ENCODE measurements around the gene STUB1. TPM values are rescaled to one million over a fixed set of nuclear protein-coding genes. Genes with fewer than 3 reads are reported as not detected.

Gene STUB1
- total RNA-seq, 2 donors from 2014 or later = 86.6 to 105 TPM

DNA sequence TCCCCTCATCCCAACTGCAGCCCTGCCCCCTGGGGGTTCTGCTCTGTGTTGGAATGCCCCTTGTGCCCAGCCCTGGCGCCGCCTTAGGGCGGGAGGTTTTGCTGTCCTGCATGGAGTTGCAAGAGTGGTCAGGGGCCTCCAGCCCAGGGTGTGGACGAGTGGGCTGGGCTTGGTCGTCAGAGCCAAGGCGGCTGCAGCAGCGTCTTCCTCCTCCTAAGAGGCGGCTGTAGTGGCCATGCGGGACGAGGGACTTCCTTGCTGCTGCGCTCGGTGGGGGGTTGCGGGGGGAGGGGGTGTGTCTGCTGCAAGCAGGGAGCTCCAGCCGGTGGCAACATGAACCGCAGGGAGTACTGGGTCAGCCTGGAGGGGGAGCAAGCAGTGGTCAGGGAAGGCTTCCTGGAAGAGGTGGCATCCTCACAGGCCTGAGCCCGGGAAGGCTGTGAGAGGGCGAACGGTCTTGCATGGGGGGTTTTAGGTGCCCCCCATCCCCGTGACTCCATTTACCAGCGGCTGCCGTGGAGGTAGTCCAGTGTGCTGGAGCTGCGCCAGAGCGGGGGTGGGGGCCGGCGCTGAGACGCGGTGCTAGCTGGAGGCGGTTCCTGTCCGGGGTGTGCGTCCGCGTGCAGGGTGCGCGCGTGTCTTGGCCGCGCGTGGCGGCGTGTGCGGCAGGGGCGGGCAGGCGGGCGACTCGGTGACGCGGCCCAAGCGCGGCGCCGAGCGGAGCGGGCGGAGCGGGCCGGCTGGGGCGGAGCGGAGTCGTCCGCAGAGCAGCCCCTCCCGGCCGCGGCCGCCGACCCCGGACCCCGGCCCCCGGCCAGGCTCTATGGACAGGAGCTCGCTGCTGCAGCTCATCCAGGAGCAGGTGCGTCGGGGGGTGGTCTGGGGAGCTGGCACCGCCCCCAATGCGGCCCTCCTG lies 5.0 kb upstream of the STUB1 start, which contains the start of gene RHBDL1:
TSS of gene RHBDL1 (plus strand) at position 704 of the 916 bp plus-strand sequence. CDS start at position 824, 120 bp downstream.
- ATAC-seq (peak; percentile 13), DNase-seq (peak in 1 of 2 donors; percentile 63)
- intact Hi-C loops (cut with DNase I, micrococcal nuclease) = no loop called here

DNA sequence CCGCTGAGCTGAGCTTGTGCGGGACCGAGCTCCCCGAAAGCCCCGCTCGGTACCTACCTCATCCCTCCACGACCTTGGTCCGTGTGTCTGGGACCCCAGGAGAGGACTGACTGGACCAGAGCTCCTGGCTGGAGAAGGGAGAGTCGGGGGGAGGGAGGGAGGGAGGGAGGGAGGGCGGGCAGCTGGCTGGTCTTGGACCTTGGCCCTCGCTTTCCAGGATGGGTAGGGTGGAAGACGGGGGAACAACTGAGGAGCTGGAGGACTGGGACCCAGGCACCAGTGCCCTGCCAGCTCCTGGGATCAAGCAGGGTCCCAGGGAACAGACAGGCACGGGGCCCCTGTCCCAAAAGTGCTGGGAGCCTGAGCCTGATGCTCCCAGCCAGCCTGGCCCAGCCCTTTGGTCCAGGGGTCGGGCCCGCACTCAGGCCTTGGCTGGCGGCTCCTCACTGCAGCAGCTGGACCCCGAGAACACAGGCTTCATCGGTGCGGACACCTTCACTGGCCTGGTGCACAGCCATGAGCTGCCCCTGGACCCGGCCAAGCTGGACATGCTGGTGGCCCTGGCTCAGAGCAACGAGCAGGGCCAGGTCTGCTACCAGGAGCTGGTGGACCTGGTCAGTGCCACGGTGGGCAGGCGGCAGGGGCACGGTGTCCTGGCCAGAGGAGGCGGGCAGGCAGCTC lies 4.2 kb upstream of the STUB1 start:
- intact Hi-C loops (cut with DNase I, micrococcal nuclease) = no loop called here
- DNase-seq (no peak), ATAC-seq (peak; percentile 17)

DNA sequence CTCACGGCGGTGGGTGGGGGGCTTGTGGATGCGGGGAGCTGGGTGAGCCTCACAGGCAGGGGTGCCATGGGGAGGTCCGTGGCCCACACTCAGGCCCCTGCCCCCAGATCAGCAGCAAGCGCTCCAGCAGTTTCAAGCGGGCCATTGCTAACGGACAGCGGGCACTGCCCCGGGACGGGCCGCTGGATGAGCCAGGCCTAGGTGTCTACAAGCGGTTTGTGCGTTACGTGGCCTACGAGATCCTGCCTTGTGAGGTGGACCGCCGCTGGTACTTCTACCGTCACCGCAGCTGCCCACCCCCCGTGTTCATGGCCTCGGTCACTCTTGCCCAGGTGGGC lies 3.7 kb upstream of the STUB1 start:
- ATAC-seq (no peak), DNase-seq (no peak)
- intact Hi-C loops (cut with DNase I, micrococcal nuclease) = no loop called here

DNA sequence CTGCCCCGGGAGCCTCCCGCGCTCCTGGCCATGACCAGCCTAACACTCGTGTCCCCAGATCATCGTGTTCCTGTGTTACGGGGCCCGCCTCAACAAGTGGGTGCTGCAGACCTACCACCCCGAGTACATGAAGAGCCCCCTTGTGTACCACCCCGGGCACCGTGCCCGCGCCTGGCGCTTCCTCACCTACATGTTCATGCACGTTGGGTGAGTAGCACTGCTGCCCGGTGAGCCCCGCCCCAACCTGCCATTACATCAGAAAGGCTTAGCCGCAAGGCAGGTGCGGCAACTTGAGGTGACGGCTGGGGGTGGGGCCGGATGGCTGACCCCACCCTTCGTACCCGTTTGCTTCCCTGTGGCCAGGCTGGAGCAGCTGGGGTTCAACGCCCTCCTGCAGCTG lies 3.3 kb upstream of the STUB1 start:
- DNase-seq (peak; percentile 92 to 94), ATAC-seq (peak; percentile 65)
- intact Hi-C loops (cut with DNase I, micrococcal nuclease) = no loop called here

DNA sequence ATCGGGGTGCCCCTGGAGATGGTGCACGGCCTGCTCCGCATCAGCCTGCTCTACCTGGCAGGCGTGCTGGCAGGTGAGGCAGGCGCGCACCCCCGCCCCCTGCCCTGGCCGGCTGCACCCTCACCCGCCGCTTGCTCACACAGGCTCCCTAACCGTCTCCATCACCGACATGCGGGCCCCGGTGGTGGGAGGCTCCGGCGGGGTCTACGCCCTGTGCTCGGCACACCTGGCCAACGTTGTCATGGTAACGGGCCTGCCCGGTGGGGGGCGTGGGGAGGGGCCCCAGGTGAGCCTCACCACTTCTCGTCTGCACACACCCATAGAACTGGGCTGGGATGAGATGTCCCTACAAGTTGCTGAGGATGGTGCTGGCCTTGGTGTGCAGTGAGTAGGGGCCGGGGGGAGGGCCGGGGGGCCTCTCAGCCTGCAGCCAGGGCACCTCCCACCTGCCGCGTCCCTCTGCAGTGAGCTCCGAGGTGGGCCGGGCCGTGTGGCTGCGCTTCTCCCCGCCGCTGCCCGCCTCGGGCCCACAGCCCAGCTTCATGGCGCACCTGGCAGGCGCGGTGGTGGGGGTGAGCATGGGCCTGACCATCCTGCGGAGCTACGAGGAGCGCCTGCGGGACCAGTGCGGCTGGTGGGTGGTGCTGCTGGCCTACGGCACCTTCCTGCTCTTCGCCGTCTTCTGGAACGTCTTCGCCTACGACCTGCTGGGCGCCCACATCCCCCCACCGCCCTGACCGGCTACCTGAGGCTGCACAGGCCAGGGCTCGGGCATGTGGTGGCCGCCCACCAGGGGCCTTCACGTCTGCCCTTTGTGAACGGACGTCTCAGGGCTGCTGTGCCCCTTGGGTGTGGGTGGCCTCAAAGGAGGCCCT lies 2.7 kb upstream of the STUB1 start:
- ATAC-seq (no peak), DNase-seq (no peak)
- intact Hi-C loops (cut with DNase I, micrococcal nuclease) = no loop called here

DNA sequence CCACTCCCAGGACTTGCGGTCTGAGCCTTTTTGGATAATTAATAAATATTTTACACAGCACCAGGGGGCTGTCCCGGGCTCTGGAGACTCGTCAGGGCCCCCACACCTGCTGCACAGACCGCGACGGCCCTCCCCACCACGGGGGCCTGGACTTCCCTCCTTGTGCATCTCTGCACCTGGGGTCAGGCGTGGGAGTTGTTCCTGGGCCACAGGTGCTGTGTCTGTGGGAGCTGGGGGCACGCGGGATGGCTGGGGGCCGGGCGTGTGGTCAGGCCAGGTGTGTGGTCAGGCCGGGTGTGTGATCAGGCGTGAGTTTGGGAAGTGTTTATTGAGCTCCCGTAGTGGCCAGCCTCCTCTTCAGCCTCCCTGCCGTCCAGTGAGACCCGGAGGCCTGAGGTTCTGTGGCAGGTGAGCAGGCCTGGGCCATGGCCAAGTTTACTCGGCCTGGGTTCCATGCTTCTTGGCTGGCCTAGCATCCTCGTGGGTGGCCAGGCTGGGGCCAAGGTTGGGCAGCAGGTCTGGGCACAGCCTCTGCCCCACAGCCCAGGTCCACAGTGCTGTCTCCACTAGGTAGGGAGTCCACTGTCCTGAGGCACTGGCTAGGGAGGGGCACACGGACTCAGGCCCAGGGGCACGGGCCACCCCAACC lies 1.9 kb upstream of the STUB1 start:
- no peak for DNase-seq
- no peak for ATAC-seq
- intact Hi-C loops (cut with DNase I, micrococcal nuclease) = no loop called here

DNA sequence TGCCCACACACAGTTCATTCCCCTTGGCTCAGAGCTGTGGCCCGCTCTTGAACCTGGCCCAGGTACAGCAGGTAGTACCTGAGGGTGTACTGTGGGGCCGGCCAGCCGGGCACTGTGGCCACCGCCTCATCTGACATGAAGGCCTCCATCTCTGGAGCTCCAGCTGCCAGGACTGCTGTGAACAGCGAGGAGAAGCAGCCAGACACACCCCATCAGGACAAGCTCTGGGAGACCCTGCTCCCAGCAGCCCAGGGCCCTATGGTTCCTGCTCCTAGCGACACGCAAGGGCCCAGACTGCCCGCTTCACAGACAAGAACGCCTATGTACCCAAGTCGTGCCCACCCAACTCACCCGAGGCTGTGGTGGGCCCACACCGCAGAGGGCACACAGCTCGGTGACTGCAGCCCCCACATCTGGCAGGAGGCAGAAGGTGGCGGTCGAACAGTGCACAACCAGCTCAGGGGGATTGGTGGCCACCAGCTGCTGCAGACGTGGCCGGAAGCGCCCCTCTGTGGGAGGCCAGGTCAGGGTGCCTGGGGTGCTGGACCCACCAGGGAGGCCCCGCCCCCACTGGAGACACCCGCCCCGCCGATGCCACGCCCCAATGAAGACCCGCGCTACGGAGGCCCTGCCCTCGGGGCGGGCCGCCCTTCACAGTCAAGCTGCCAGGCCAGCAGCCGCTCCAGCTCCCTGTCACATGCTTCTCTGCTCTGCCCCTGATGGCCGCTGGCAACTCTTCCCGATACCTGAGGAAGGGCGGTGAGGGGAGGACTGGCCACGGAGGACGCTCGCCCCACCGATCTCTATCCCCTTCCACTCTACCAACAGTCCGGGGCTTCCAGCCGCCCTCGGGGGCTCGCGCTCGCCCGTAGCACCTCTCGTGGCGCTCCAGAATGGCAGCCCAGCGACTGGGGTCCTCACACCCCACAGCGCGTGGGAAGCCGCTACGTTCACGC lies 1.1 kb upstream of the STUB1 start:
- peak; percentile 77 to 87 for DNase-seq
- ATAC-seq = peak; percentile 22
- intact Hi-C loops (cut with DNase I, micrococcal nuclease) = no loop called here

DNA sequence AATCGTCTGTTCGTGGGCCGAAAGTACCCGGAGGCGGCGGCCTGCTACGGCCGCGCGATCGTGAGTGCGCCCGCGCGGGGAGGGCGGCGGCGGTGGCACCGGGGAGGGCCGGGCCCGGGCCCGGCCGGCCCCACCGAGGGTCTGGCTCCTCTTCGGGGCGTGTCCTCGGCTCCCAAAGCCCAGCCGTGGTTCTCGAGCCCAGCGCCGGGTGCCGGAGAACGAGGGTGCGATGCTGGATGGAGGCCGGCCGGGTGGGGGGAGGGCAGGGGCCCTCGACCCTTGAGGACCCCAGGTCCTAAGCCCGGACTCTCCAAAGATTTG lies 375 bp downstream of the STUB1 start:
- ATAC-seq = no peak
- intact Hi-C loops (cut with DNase I, micrococcal nuclease) = no loop called here
- no peak for DNase-seq

DNA sequence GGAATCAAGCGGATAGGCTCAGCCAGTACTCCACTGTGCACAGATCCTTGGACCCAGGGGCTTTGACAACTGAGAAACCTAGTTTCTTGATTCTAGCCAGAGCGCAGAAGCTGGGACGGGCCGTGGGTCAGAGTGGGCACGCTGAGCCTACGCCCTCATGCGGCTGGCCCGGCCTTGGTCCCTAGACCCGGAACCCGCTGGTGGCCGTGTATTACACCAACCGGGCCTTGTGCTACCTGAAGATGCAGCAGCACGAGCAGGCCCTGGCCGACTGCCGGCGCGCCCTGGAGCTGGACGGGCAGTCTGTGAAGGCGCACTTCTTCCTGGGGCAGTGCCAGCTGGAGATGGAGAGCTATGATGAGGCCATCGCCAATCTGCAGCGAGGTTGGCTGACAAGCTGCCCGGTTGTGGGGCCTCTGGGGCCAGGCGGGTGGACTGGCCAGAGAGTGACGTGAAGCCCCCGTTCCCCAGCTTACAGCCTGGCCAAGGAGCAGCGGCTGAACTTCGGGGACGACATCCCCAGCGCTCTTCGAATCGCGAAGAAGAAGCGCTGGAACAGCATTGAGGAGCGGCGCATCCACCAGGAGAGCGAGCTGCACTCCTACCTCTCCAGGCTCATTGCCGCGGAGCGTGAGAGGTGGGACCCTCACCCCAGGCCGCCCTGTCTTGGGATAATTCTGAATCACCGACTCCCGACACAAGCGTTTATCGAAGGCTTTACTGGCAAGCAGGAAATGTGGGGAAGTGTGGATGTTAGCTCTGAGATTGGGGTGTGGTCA lies 946 bp downstream of the STUB1 start:
- peak in 1 of 2 donors; percentile 65 for DNase-seq
- intact Hi-C loops (cut with DNase I, micrococcal nuclease) = no loop called here

DNA sequence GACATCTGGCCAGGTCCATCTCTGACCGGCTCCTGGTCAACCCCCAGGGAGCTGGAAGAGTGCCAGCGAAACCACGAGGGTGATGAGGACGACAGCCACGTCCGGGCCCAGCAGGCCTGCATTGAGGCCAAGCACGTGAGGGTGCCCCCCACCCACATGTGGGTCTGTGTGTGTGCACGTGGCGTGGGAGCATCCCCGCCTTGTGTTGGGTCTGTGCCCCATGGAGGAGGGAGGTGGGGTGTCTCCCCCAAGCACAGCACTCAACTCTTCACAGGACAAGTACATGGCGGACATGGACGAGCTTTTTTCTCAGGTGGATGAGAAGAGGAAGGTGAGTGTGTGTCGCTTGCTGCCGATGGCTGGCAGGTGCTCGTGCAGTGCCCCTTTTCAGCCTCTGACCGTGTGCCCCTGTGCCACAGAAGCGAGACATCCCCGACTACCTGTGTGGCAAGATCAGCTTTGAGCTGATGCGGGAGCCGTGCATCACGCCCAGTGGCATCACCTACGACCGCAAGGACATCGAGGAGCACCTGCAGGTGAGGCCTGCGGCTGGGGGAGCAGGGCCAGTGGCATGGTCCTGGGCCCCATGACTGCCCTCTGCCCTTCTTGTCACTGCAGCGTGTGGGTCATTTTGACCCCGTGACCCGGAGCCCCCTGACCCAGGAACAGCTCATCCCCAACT lies 1.7 kb downstream of the STUB1 start:
- intact Hi-C loops (cut with DNase I, micrococcal nuclease) = no loop called here
- DNase-seq = no peak
- no peak for ATAC-seq

More for the DNA sequence above, 946 bp downstream of the STUB1 start:
- ATAC-seq = no peak

DNA sequence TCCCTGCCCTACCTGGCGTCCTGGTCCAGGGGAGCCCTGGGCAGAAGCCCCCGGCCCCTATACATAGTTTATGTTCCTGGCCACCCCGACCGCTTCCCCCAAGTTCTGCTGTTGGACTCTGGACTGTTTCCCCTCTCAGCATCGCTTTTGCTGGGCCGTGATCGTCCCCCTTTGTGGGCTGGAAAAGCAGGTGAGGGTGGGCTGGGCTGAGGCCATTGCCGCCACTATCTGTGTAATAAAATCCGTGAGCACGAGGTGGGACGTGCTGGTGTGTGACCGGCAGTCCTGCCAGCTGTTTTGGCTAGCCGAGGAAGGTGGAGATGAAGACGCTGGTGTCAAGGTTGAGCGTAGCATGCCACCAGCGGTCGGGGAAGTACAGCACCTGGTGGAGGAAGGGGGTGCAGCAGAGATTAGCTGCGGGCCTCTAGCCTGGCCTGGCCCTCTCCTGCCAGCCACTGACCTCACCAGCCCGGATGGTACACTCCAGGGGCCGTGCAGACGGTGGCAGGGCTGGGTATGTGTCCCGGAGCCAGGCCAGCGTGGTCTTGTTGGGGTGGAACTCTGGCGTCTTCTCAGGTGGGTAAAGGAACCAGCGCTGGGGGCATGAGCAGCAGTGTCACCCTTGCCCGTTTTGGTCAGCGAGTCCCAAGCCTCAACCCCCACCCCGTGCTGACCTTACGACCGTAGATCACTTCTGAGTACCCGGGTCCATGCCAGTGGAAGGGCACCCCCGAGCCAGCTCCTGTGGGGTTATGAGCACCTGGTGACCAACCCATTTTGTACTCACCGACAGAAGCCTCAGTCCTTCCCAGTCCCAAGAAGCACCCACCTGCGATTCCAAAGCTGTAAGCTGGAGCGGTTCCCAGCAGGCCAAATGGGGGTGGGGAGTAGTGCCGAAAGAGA lies 2.5 kb downstream of the STUB1 start:
- intact Hi-C loops (cut with DNase I, micrococcal nuclease) = no loop called here
- no peak for ATAC-seq

DNA sequence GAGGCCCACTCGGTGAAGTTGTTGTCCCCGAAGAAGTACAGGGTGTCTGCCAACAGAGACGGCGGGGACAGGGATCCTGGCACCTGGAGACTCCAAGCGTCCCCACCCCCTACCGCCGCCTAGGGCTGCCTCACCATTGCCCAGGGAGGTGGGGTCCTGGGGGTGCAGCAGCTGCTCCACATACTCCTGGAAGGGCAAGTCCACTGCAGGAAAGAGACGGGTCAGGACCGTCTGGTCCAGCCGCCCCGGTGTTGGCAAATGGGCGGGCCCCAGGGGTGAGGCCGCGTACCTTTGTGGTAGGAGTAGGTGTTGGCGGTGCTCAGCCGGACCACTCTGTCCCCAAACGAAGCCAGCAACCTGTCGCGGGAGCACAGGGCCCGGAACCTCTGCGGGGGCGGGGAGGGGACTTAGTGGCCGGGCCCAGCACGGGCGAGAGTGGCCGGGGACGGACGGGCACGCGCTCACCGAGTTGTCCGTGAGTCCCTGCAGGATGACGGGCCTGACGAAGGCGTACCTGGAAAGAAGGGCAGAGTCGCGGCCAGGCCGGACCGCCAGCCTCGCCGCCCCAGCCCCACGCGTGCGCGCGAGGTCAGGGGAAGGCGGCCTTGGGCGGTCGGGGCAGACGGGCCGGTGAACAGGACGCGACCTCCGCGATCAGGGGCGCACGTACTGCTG lies 3.3 kb downstream of the STUB1 start:
- DNase-seq = no peak
- no peak for ATAC-seq
- intact Hi-C loops (cut with DNase I, micrococcal nuclease) = no loop called here

More for the DNA sequence above, 2.5 kb downstream of the STUB1 start:
- DNase-seq = no peak

DNA sequence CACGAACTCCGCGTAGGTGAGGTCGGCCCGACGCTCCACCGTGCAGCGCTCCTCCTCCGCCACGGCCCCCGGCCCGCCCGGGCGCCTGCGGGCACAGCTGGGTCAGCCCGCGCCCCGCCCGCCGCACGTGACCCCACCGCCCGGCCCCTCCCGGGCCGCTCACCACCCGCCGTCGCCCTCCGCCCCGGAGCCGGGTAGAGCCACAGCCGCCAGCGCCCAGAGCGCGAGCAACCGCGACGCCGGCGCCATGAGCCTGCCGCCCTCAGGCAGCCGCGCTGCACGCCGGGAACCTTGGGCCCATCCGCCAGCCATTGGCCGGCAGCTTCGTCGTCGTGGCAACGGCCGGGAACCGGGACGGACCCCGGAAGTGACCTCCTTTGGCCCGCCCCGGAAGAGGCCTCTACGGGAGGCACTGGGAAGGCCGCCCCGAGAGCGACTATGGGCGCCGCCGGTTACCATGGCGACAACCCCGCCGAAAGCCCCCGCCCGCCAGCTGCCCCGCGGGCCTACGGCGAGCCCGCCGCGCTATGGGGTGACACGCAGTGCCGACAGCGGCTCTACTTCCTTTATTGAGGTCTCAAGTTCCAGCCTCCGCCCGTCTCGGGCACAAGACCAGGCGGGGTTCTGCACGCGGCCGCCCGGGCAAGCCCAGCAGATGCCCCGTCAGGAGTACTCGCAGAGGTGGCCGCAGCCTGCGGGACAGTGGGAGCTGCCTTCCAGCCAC lies 4.0 kb downstream of the STUB1 start, which contains the start of gene JMJD8:
TSS of gene JMJD8 (minus strand) at position 264 of the 724 bp plus-strand sequence. CDS start at position 249, 15 bp downstream.
- intact Hi-C loops (cut with DNase I, micrococcal nuclease) = no loop called here
- ATAC-seq = peak; percentile 69
- DNase-seq = peak; percentile 97 to 99

Measured in left colon (tissue), 2 donors.